ENCODE measurements around the gene TEAD1. TPM values are rescaled to one million over a fixed set of nuclear protein-coding genes. Genes with fewer than 3 reads are reported as not detected.

The TEAD1 gene
- total RNA-seq, 1 experiment from 2014 or later = 102 TPM

DNA sequence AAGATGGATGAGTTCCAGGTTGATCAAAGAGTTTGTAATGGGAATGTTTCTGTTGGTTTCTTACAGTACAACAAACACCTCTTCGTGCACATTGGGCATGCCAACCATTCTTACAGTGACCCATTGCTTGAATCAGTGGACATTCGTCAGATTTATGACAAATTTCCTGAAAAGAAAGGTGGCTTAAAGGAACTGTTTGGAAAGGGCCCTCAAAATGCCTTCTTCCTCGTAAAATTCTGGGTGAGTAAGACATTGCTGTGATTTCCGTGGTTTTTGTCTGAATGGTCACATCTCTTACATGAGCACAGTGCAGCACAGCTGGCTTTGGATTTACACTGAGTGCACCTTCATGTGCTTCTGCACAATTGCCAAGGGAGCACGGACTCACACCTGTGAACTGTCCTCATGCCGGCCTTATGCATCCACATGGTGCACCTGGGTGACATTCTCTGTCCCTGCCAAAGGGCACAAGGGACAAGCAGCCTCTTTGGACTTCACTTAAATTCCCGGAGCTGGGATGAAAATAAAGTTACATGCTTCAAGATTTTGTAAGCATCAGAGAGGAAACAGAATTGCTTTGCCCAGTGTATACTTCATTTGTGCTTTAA, 227.8 kb downstream of the TEAD1 start:
- CTCF ChIA-PET = interaction anchor here (1.1 kb wide), 1 partner anchor 12 kb away, joined by 3 read pairs; no protein-coding TSS in a partner anchor
- Histone ChIP-seq H3K9me3 (ENCODE audit: control insufficient read depth, insufficient read depth, low read depth, low read length) (no peaks in the 10 kb centered on the region), H3K36me3 (ENCODE audit: control insufficient read depth, insufficient read depth, low read length) (peaks cover 3% of the 10 kb centered on the region; the same call in 1 of the 2 replicates), H3K27me3 (ENCODE audit: control insufficient read depth, insufficient read depth, low read length) (no peaks in the 10 kb centered on the region), H3K4me3 (ENCODE audit: low read depth in 2 of 2, low read length in 2 of 2) (no peak overlapping the region), H3K27ac (ENCODE audit: low read length) (no peak overlapping the region), H3K4me1 (ENCODE audit: control insufficient read depth, insufficient read depth, low read length) (no peaks in the 10 kb centered on the region)
- no peak for ATAC-seq
- intact Hi-C loops (cut with micrococcal nuclease; ENCODE audit: unreplicated experiment) = no loop called here
- no peak for DNase-seq (ENCODE audit: low read depth, low spot score)
- no TSS peak for BruUV-seq (replicated peaks)
- POLR2A ChIA-PET = no interaction called here
- in situ Hi-C loops (cut with HindIII; ENCODE audit: low pct_unique_long_range_greater_than_20kb, low sequenced_read_pairs) = no loop called here
- TF ChIP-seq SIN3A (IDR thresholded peaks at IDR 0.05; ENCODE audit: borderline replicate concordance, insufficient read depth, low read depth, low read length) = no peak
- no peak for TF ChIP-seq POLR2AphosphoS5 (IDR thresholded peaks at IDR 0.05; ENCODE audit: low read depth, low read length)
- no peak for TF ChIP-seq TCF7L2 (IDR thresholded peaks at IDR 0.05; ENCODE audit: low read depth, low read length)
- TF ChIP-seq, protein P1, sequence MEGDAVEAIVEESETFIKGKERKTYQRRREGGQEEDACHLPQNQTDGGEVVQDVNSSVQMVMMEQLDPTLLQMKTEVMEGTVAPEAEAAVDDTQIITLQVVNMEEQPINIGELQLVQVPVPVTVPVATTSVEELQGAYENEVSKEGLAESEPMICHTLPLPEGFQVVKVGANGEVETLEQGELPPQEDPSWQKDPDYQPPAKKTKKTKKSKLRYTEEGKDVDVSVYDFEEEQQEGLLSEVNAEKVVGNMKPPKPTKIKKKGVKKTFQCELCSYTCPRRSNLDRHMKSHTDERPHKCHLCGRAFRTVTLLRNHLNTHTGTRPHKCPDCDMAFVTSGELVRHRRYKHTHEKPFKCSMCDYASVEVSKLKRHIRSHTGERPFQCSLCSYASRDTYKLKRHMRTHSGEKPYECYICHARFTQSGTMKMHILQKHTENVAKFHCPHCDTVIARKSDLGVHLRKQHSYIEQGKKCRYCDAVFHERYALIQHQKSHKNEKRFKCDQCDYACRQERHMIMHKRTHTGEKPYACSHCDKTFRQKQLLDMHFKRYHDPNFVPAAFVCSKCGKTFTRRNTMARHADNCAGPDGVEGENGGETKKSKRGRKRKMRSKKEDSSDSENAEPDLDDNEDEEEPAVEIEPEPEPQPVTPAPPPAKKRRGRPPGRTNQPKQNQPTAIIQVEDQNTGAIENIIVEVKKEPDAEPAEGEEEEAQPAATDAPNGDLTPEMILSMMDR (IDR thresholded peaks at IDR 0.05) = no peak
- TF ChIP-seq REST (IDR thresholded peaks at IDR 0.05; ENCODE audit: insufficient read depth in 1 of 2, low read depth in 2 of 2, low read length in 1 of 2) = no peak

GRCh38 chr11:12902791-12903486, 228.7 kb downstream of the TEAD1 start:
- ATAC-seq (no peak), DNase-seq (ENCODE audit: low read depth, low spot score) (no peak)
- no peak overlapping the region for H3K27ac ChIP-seq (ENCODE audit: low read length)
- ChIA-PET CTCF (no interaction called here), POLR2A (no interaction called here)
- no peaks in the 10 kb centered on the region for H3K9me3 ChIP-seq (ENCODE audit: control insufficient read depth, insufficient read depth, low read depth, low read length)
- TF ChIP-seq SIN3A (IDR thresholded peaks at IDR 0.05; ENCODE audit: borderline replicate concordance, insufficient read depth, low read depth, low read length) = no peak
- TF ChIP-seq POLR2AphosphoS5 (IDR thresholded peaks at IDR 0.05; ENCODE audit: low read depth, low read length) = no peak
- no peak for TF ChIP-seq TCF7L2 (IDR thresholded peaks at IDR 0.05; ENCODE audit: low read depth, low read length)
- H3K4me3 ChIP-seq (ENCODE audit: low read depth in 2 of 2, low read length in 2 of 2) = no peak overlapping the region
- H3K4me1 ChIP-seq (ENCODE audit: control insufficient read depth, insufficient read depth, low read length) = no peaks in the 10 kb centered on the region
- no peaks in the 10 kb centered on the region for H3K27me3 ChIP-seq (ENCODE audit: control insufficient read depth, insufficient read depth, low read length)
- intact Hi-C loops (cut with micrococcal nuclease; ENCODE audit: unreplicated experiment) = no loop called here
- in situ Hi-C loops (cut with HindIII; ENCODE audit: low pct_unique_long_range_greater_than_20kb, low sequenced_read_pairs) = no loop called here
- H3K36me3 ChIP-seq (ENCODE audit: control insufficient read depth, insufficient read depth, low read length) = peaks cover 3% of the 10 kb centered on the region; the same call in 1 of the 2 replicates
- BruUV-seq (replicated peaks) = no TSS peak

- BruUV-seq (replicated peaks) = no TSS peak
- intact Hi-C loops (cut with micrococcal nuclease; ENCODE audit: unreplicated experiment) = no loop called here
- no peak for TF ChIP-seq REST (IDR thresholded peaks at IDR 0.05; ENCODE audit: insufficient read depth in 1 of 2, low read depth in 2 of 2, low read length in 1 of 2)
- TF ChIP-seq POLR2AphosphoS5 (IDR thresholded peaks at IDR 0.05; ENCODE audit: low read depth, low read length) = no peak
- TF ChIP-seq SIN3A (IDR thresholded peaks at IDR 0.05; ENCODE audit: borderline replicate concordance, insufficient read depth, low read depth, low read length) = no peak
- TF ChIP-seq, protein P1 (IDR thresholded peaks at IDR 0.05) = no peak
- TF ChIP-seq TCF7L2 (IDR thresholded peaks at IDR 0.05; ENCODE audit: low read depth, low read length) = no peak
- ATAC-seq = no peak
- DNase-seq (ENCODE audit: low read depth, low spot score) = no peak
- Histone ChIP-seq H3K9me3 (ENCODE audit: control insufficient read depth, insufficient read depth, low read depth, low read length) (no peaks in the 10 kb centered on the region), H3K36me3 (ENCODE audit: control insufficient read depth, insufficient read depth, low read length) (peaks cover 3% of the 10 kb centered on the region; the same call in 1 of the 2 replicates), H3K27me3 (ENCODE audit: control insufficient read depth, insufficient read depth, low read length) (no peaks in the 10 kb centered on the region), H3K4me1 (ENCODE audit: control insufficient read depth, insufficient read depth, low read length) (no peaks in the 10 kb centered on the region), H3K27ac (ENCODE audit: low read length) (no peak overlapping the region), H3K4me3 (ENCODE audit: low read depth in 2 of 2, low read length in 2 of 2) (no peak overlapping the region)
- ChIA-PET POLR2A (no interaction called here), CTCF (no interaction called here)
- in situ Hi-C loops (cut with HindIII; ENCODE audit: low pct_unique_long_range_greater_than_20kb, low sequenced_read_pairs) = no loop called here
Observed at GRCh38 chr11:12905435-12905834, 231.2 kb downstream of the TEAD1 start.
